ENCODE results near the gene EPB41L3.

Gene EPB41L3

GRCh38 chr18:5461041-5461440 is 82.8 kb downstream of the EPB41L3 start:
- DNase-seq (ENCODE audit: low read depth): no peak
- no peak overlapping the region for H3K4me3 ChIP-seq (replicated peaks; ENCODE audit: low read depth, low read length)
- no peak for TF ChIP-seq CTCF (IDR thresholded peaks at IDR 0.05; ENCODE audit: low read length, missing control alignments)

- TF ChIP-seq CTCF (IDR thresholded peaks at IDR 0.05; ENCODE audit: low read length, missing control alignments): no peak
- H3K4me3 ChIP-seq (replicated peaks; ENCODE audit: low read depth, low read length): no peak overlapping the region
- DNase-seq (ENCODE audit: low read depth): no peak
Observed at GRCh38 chr18:5457462-5457957, 86.3 kb downstream of the EPB41L3 start.

- TF ChIP-seq CTCF (IDR thresholded peaks at IDR 0.05; ENCODE audit: low read length, missing control alignments): peak; percentile 52
- DNase-seq (ENCODE audit: low read depth): peak; percentile 66
- H3K4me3 ChIP-seq (replicated peaks; ENCODE audit: low read depth, low read length): peak overlapping the region; percentile 20
Observed at GRCh38 chr18:5456577-5457461, 87.0 kb downstream of the EPB41L3 start.

- no peak overlapping the region for H3K4me3 ChIP-seq (replicated peaks; ENCODE audit: low read depth, low read length)
- TF ChIP-seq CTCF (IDR thresholded peaks at IDR 0.05; ENCODE audit: low read length, missing control alignments): no peak
- peak; percentile 77 for DNase-seq (ENCODE audit: low read depth)
Observed at GRCh38 chr18:5455674-5456073, 88.1 kb downstream of the EPB41L3 start.

GRCh38 chr18:5452943-5453443 is 90.8 kb downstream of the EPB41L3 start:
- no peak overlapping the region for H3K4me3 ChIP-seq (replicated peaks; ENCODE audit: low read depth, low read length)
- no peak for TF ChIP-seq CTCF (IDR thresholded peaks at IDR 0.05; ENCODE audit: low read length, missing control alignments)
- DNase-seq (ENCODE audit: low read depth): peak; percentile 9

- no peak for DNase-seq (ENCODE audit: low read depth)
- no peak for TF ChIP-seq CTCF (IDR thresholded peaks at IDR 0.05; ENCODE audit: low read length, missing control alignments)
- no peak overlapping the region for H3K4me3 ChIP-seq (replicated peaks; ENCODE audit: low read depth, low read length)
Observed at GRCh38 chr18:5451871-5452270, 91.9 kb downstream of the EPB41L3 start.
